HG03565 (cell line): ENCODE data around the gene RAD51B.
"Not testable (repeated sequence)": the region's sequence is repeated elsewhere in the genome, so short reads cannot be mapped to it uniquely, and the experiment has no call there.

Experiments
- ATAC-seq: cut with Tn5 transposase; IDR thresholded peaks from one replicate; pipeline ENCODE4 v1.9.1; 2021; ENCODE audit warnings: mild to moderate bottlenecking, moderate library complexity; ENCODE audit not compliant: unreplicated experiment

Gene RAD51B

GRCh38 chr14:68166731-68167382, 347.3 kb downstream of the RAD51B start:
- no peak for ATAC-seq

- no peak for ATAC-seq
These were observed 348.0 kb downstream of the RAD51B start for GRCh38 chr14:68167383-68168087.

GRCh38 chr14:68168460-68169109, 349.0 kb downstream of the RAD51B start:
- no peak for ATAC-seq

- ATAC-seq = no peak
These were observed 352.6 kb downstream of the RAD51B start for GRCh38 chr14:68172216-68172615.

- ATAC-seq = no peak
These were observed 353.0 kb downstream of the RAD51B start for GRCh38 chr14:68172627-68173026.

GRCh38 chr14:68173227-68173972, 353.8 kb downstream of the RAD51B start:
- ATAC-seq = no peak

GRCh38 chr14:68174446-68174845, 354.9 kb downstream of the RAD51B start:
- ATAC-seq = no peak

- ATAC-seq = no peak
These were observed 357.1 kb downstream of the RAD51B start for GRCh38 chr14:68176687-68177086.

- ATAC-seq = no peak
These were observed 358.1 kb downstream of the RAD51B start for GRCh38 chr14:68177728-68178127.

- ATAC-seq = no peak
These were observed 358.7 kb downstream of the RAD51B start for GRCh38 chr14:68178282-68178681.

- no peak for ATAC-seq
These were observed 362.1 kb downstream of the RAD51B start for GRCh38 chr14:68181519-68182326.

GRCh38 chr14:68182492-68182891, 362.9 kb downstream of the RAD51B start:
- peak; percentile 85 for ATAC-seq

- not testable (repeated sequence) for ATAC-seq
These were observed 367.1 kb downstream of the RAD51B start for GRCh38 chr14:68186500-68187276.

GRCh38 chr14:68188174-68188573, 368.6 kb downstream of the RAD51B start:
- no peak for ATAC-seq

GRCh38 chr14:68190032-68190431, 370.5 kb downstream of the RAD51B start:
- no peak for ATAC-seq

- ATAC-seq = no peak
These were observed 372.2 kb downstream of the RAD51B start for GRCh38 chr14:68191567-68192321.

- ATAC-seq = no peak
These were observed 373.4 kb downstream of the RAD51B start for GRCh38 chr14:68192935-68193334.

- ATAC-seq = no peak
These were observed 374.5 kb downstream of the RAD51B start for GRCh38 chr14:68193970-68194681.
